GM19372 (cell line): Measurements from ENCODE around the gene DCAF5.

ENCODE experiments used
- ATAC-seq: cut with Tn5 transposase; IDR thresholded peaks from one replicate; pipeline ENCODE4 v1.9.1; 2021; ENCODE audit warnings: mild to moderate bottlenecking, low read depth, moderate library complexity; ENCODE audit not compliant: unreplicated experiment

Gene DCAF5

DNA sequence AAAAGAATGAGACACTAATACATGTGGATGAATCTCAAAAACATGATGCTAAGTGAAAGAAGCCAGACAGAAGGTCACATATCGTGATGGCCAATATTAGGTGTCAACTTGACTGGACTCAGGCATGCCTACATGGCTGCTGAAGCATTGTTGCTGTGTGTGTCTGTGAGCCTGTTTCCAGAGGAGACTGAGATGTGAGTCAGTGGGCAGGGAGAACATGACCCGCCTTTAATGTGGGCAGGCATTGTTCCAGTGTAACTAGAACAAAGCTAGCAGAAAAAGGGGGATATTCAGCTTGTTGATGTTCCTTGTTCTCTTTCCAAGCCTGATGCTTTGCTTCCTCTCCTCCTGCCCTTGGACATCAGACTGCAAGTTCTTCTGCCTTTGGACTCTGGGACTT, 47.6 kb downstream of the DCAF5 start:
- no peak for ATAC-seq

GRCh38 chr14:69101331-69101826, 51.5 kb downstream of the DCAF5 start:
- no peak for ATAC-seq

DNA sequence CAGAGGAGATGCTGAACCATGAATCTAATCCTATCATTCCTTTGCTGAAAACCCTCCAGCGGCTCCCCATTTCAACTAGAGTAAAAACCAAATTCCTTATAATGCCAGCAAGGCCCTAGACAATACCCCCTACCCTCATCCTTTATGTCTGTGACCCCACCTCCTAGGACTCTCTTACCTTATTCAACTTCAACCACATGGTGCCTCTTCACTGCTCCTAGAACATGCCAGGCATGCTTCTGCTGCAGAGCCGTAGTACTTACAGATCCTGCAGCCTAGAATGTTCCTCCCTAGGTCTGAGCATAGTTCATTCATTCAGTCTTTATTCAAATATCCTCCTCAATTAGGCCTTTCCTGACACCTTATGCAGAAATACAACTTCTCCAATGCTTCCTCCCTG, 54.9 kb downstream of the DCAF5 start:
- no peak for ATAC-seq

DNA sequence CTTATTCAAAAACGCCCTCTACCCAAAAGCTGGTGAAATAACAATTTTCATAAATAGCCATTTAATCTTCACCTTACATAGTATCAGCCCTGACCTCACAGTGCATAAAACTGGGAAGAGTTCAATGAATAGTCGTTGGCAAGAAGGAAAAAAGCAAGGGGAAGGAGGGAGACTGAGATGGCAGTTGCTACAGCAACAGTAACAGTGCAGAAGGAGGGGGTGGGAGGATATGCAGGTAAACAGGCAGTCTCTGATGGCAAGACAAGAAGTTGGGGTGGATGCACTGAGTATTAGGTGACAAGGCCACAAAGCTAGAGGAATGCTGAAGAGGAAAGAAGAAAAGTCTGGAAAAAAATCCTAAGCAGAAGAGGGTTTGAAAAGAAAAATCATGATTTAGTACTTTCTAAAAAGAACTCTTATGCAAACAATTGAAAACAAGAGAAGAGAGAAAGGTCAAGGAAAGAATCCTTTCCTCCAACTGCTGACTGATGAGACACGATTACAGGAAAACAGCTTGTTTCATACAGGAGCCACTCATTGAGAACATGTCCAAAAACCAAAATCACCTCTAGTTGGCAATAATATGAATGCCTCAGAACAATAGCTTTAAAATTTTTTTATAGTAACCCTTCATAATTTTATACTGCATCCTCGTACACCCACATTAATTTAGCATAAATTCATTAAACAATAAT, 56.0 kb downstream of the DCAF5 start:
- no peak for ATAC-seq

- no peak for ATAC-seq
These were observed 56.7 kb downstream of the DCAF5 start for GRCh38 chr14:69096246-69096645.

- ATAC-seq, result no peak
These were observed 58.4 kb downstream of the DCAF5 start for GRCh38 chr14:69094481-69094880.

- no peak for ATAC-seq
These were observed 59.1 kb downstream of the DCAF5 start for GRCh38 chr14:69093631-69094421.

- ATAC-seq, result no peak
These were observed 60.0 kb downstream of the DCAF5 start for GRCh38 chr14:69092840-69093422.

DNA sequence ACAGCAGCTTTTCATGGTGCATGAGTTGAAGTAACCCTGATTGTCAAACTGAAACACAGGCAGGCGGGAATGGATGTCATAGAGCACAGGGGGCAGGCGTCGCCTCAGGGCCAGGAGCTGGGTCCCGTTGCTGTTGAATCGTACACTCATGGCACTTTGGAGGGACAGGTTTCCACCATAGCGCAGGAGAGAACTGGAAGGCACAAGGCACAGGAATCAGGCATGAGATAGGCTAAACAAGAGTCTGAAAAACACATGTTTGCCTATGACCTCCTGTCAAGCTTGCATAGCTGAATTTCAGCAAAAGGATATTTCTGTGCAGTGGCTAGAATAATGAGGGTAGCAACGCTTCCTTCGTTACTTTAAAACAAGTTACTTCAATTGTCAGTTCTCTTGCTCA, 61.2 kb downstream of the DCAF5 start:
- ATAC-seq, result no peak

- ATAC-seq, result no peak
These were observed 61.9 kb downstream of the DCAF5 start for GRCh38 chr14:69091006-69091405.

GRCh38 chr14:69090187-69090789, 62.6 kb downstream of the DCAF5 start:
- no peak for ATAC-seq

DNA sequence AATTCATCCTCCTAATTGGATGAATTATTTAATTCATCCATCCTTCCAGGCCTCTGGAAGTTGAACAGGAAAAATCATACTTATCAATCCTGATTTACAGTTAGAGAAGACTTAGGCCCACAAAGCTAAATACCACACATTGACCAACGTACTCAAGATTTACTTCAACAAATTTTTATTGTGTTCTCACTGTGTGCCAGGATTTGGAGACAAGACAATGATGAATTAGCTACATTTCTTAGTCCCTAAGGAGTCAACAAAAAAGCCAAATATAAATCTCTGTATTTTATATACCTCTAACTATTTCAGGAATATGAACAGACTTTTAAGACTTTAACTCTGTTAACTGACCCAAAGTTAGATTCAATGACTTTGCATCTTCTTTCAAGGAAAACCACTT, 63.9 kb downstream of the DCAF5 start:
- no peak for ATAC-seq

DNA sequence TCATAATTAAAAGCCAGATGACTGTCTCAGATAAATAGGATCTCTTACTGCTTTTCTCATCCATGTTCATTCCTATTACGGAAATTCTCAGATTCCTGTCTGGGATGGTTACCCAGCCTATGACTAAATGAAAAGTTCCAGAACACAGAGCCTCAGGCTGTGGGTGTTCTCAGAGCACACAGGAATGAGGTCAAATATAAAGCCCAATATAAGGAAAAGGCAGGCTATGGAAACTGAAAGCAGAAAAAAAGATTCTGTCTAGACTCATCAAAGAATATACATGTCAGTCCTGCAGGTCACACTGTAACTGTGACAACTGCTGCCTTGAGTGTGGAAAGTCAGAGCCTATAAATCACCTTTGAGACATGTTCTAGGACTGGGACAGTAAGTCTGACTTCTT, 64.3 kb downstream of the DCAF5 start:
- no peak for ATAC-seq

- no peak for ATAC-seq
These were observed 65.9 kb downstream of the DCAF5 start for GRCh38 chr14:69087061-69087461.

- ATAC-seq, result no peak
These were observed 66.4 kb downstream of the DCAF5 start for GRCh38 chr14:69086537-69086936.

GRCh38 chr14:69084023-69084422, 68.9 kb downstream of the DCAF5 start:
- ATAC-seq, result no peak

GRCh38 chr14:69083181-69083580, 69.7 kb downstream of the DCAF5 start:
- no peak for ATAC-seq

DNA sequence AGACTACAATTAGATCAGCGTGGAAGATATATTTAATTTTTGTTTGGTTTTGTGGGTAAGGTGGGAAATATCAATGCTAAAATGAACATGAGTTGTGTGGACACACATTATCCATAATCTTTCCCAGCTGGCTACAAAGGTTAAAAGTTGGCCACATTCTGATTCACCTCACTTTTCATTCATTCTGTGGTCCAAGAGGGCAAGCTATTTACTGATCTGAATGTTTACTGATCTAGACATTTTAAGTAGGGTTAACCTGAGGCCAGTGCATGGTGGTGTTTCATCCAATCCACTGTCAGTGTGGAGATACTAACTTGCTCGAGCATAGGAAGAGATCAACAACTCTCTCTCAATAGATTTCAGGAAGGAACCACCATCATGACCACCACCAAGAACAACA, 71.6 kb downstream of the DCAF5 start:
- no peak for ATAC-seq

DNA sequence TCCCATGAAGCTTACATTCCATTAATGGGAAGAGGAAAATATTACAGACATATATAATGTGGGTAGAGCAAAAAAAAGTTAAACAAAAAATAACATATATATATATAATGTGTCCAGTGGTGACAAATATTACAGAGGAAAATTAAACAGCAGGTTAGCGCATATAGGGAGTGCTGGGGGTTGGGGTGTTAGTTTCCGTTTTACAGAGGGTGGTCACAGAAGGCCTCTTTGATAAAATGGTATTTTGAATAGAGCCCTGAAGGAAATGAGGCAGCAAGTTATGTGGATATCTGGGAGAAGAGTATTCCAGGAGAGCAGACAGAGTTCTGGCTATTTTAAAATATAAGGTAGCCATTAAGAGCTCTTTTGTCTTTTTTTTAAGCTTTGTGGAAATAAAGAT, 73.2 kb downstream of the DCAF5 start:
- no peak for ATAC-seq

GRCh38 chr14:69079188-69079742, 73.7 kb downstream of the DCAF5 start:
- no peak for ATAC-seq

DNA sequence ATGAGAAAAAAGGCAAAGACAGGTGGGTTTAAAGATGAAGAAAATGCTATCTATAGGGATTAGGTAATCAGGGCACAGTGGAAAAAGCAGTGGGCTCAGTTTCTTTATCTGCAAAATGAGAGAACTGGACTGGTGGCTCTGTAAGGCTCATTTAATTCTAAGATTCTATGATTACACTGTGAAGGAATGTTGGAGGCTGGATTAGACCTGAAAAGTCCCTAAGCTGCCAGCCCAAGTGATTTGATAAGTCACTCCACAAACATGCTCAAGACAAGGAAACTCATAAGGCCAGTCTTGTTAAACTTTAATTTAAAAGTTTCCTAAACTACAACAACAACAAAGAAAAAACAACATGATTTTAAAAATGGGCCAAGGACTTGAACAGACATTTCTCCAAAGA, 75.1 kb downstream of the DCAF5 start:
- ATAC-seq, result no peak
